NB4 (cell line): ENCODE data around the gene FMNL3.
"Not testable (repeated sequence)": the region's sequence is repeated elsewhere in the genome, so short reads cannot be mapped to it uniquely, and the experiment has no call there.

Experiments
- DNase-seq: peaks from one replicate; pipeline ENCODE4 v3.0.0; 2010; ENCODE audit warnings: low read depth
- H3K4me3 ChIP-seq: one replicate; pipeline ENCODE4 v1.5.1; 2011; ENCODE audit warnings: mild to moderate bottlenecking, low read depth, low read length, moderate library complexity
- MYC ChIP-seq: IDR thresholded peaks from 2 replicates; pipeline ENCODE4 v1.6.1; 2011; ENCODE audit warnings: low read depth, low read length
- POLR2A ChIP-seq: IDR thresholded peaks from 2 replicates; pipeline ENCODE4 v1.6.1; 2011; ENCODE audit warnings: mild to moderate bottlenecking; ENCODE audit not compliant: insufficient read length; ENCODE audit errors: extremely low read depth
- TF ChIP-seq, protein P1 (sequence below): IDR thresholded peaks from 2 replicates; pipeline ENCODE4 v1.6.1; 2011; ENCODE audit warnings: low read depth, low read length
- TF ChIP-seq, protein P2 (sequence below): IDR thresholded peaks from one replicate; pipeline ENCODE4 v1.5.1; 2012; ENCODE audit warnings: low read depth, low read length

FMNL3 gene

DNA sequence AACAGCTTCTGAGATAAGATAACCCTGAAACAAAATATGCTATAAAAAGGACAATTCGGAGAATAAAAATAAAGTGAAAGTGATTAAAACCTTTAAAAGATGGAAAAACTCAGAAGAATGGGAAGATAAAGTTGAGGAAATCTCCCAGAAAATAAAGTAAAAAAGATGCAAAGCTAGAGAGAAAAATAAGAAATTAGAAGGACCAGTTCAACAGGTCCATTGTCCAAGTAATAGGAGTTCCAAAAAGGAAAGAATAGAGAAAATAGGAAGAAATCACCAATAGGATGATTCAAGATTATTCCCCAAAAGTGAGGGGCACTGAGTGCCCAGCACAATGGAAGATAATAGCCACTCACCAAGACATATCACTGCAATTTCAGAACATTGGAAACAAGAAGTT, 88.6 kb downstream of the FMNL3 start:
- no peak for DNase-seq
- no peak overlapping the region for H3K4me3 ChIP-seq
- TF ChIP-seq, protein P1, sequence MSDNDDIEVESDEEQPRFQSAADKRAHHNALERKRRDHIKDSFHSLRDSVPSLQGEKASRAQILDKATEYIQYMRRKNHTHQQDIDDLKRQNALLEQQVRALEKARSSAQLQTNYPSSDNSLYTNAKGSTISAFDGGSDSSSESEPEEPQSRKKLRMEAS: no peak
- TF ChIP-seq MYC (no peak), POLR2A (no peak)
- TF ChIP-seq, protein P2, sequence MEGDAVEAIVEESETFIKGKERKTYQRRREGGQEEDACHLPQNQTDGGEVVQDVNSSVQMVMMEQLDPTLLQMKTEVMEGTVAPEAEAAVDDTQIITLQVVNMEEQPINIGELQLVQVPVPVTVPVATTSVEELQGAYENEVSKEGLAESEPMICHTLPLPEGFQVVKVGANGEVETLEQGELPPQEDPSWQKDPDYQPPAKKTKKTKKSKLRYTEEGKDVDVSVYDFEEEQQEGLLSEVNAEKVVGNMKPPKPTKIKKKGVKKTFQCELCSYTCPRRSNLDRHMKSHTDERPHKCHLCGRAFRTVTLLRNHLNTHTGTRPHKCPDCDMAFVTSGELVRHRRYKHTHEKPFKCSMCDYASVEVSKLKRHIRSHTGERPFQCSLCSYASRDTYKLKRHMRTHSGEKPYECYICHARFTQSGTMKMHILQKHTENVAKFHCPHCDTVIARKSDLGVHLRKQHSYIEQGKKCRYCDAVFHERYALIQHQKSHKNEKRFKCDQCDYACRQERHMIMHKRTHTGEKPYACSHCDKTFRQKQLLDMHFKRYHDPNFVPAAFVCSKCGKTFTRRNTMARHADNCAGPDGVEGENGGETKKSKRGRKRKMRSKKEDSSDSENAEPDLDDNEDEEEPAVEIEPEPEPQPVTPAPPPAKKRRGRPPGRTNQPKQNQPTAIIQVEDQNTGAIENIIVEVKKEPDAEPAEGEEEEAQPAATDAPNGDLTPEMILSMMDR: no peak

DNA sequence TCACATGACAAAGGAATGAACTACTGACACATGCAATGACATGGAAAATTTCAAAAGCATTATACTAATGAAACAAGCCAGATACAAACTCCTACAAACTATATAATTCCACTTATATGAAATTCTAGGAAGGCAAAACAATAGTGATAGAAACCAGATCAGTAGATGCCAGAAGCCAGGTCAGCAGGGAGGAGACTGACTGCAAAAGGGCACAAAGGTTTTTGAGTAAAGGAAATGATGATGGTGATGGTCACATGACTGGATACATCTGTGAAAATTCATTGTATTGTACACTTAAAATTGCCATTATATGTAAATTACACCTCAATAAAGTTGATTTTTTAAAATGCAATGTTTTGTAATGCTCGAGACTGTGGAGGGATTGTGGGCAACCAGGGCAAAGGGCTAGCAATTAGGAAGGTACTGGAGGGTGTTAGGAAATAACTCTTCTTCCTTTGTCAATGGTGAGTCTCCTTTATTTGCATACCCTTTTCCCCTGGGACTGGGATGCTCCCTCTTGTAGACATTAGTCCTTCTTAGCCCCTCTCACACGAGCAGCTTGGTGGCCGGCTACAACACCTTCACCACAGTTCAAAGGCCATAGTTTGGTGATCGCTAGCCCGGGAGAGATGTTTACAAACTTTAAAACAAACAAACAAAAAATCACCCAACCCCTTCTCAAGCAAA, 90.5 kb downstream of the FMNL3 start:
- TF ChIP-seq, protein P1: no peak
- TF ChIP-seq MYC (no peak), POLR2A (no peak)
- TF ChIP-seq, protein P2: no peak
- peak; percentile 48 for DNase-seq
- H3K4me3 ChIP-seq: no peak overlapping the region

DNA sequence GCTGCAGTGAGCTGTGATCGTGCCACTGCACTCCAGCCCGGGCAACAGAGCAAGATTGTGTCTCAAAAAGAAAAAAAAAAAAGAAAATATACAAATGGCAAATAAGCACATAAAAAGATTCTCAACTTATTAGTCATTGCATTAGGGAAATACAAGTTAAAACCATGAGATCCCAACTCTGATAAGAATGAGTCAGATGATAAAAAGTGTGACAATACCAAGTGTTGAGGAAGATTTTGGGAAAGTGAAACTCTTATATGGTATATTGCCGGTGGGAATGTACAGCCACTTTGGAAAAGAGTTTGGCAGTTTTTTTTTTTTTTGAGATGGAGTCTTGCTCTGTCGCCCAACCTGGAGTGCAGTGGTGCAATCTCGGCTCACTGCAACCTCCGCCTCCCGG, 91.5 kb downstream of the FMNL3 start:
- TF ChIP-seq, protein P2: no peak
- TF ChIP-seq MYC: no peak
- TF ChIP-seq POLR2A: no peak
- TF ChIP-seq, protein P1: no peak
- no peak for DNase-seq
- no peak overlapping the region for H3K4me3 ChIP-seq

DNA sequence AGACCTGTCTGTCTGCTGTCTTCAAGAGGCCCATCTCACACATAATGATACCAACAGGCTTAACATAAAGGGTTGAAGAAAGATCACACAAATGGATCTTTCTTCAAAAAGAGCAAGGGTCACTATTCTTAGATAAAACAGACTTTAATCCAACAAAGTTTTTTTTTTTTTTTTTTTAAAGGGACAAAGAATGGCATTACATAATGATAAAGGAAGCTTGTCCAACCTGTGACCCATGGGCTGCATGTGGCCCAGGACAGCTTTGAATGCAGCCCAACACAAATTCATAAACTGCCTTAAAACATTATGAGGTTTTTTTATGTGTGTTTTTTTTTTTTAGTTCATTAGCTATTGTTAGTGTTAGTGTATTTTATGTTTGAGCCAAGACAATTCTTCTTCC, 95.0 kb downstream of the FMNL3 start:
- TF ChIP-seq MYC: no peak
- TF ChIP-seq POLR2A: no peak
- TF ChIP-seq, protein P2: no peak
- TF ChIP-seq, protein P1: no peak
- H3K4me3 ChIP-seq: no peak overlapping the region
- no peak for DNase-seq

DNA sequence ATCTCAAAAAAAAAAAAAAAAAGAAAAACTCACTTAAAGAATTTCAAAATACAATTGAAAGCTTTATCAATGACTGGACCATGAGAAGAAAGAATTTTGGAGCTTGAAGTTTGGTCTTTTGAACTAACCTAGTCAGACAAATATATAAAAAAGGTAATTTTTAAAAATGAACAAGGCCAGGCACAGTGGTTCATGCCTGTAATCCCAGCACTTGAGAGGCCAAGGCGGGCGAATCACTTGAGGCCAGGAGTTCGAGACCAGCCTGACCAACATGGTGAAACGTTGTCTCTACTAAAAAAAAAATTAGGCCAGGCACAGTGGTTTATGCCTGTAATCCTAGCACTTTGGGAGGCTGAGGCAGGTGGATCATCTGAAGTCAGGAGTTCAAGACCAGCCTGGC, 96.4 kb downstream of the FMNL3 start:
- not testable (repeated sequence) for DNase-seq, H3K4me3 ChIP-seq

DNA sequence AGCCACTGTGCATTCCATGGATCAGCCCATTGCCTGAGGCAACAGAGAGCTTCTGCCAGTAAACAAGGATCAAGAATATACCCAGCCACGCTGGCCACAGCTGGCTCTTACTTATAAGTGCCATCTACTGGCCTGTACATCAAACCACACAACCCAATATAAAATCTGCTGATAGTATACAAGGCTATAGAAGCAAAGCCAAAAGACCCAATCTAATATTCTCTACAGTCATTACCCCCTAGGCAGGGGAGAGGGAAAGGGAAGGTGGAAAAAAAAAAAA, 97.4 kb downstream of the FMNL3 start:
- H3K4me3 ChIP-seq: no peak overlapping the region
- DNase-seq: peak; percentile 38
- TF ChIP-seq, protein P1: no peak
- TF ChIP-seq, protein P2: peak; percentile 16
